A549 (cell line): ENCODE data around the gene SDS. TPM values are rescaled to one million over a fixed set of nuclear protein-coding genes. Genes with fewer than 3 reads are reported as not detected.

Experiments
- ATAC-seq, 2 experiments: fragments of 200-7000 bp in 1 of 2; fragments of >200 bp in 1 of 2; cut with Nextera tagmentation in 1 of 2; cut with Tn5 transposase in 1 of 2; 3 replicates each; pipeline versions ENCODE4 v1.8.0 to v1.9.1; 2018 to 2020; ENCODE audit warnings: mild to moderate bottlenecking in 1 of 2, moderate library complexity in 1 of 2
- CTCF ChIA-PET: fragments of 300-600 bp; sonication (Branson Sonifier 250); formaldehyde crosslinking; extraction: SDS; loops from one replicate; lab custom pipeline; 2021; ENCODE audit warnings: antibody characterized with exemption, inconsistent platforms; lab: Yijun Ruan, JAX
- POLR2A ChIA-PET: fragments of 350-600 bp; formaldehyde crosslinking; extraction: SDS; loops from one replicate; lab custom pipeline; 2021; ENCODE audit warnings: antibody characterized with exemption, inconsistent platforms; lab: Yijun Ruan, JAX
- DNase-seq, 2 experiments: peaks; one replicate each; pipeline versions ENCODE4 v3.0.0 to v3.0.0-alpha.2; 2011 to 2016; ENCODE audit warnings: low read depth in 1 of 2, low spot score in 1 of 2
- FAIRE-seq: peaks from 2 replicates; lab custom pipeline; 2011; peaks lifted over from hg19 to GRCh38; lab: Jason Lieb, UNC
- H3K27ac ChIP-seq, 2 experiments: fragments of >200 bp; sonication (Bioruptor Twin); formaldehyde crosslinking; 3 replicates each; pipeline ENCODE4 v1.5.1; 2016 to 2017
- H3K4me1 ChIP-seq: fragments of >200 bp; sonication (Bioruptor Twin); formaldehyde crosslinking; 3 replicates; pipeline ENCODE4 v1.6.1; 2016
- H3K4me2 ChIP-seq: fragments of >200 bp; sonication (Bioruptor Twin); formaldehyde crosslinking; 3 replicates; pipeline ENCODE4 v1.6.1; 2016
- H3K4me3 ChIP-seq: fragments of >200 bp; sonication (Bioruptor Twin); formaldehyde crosslinking; 3 replicates; pipeline ENCODE4 v1.5.1; 2016
- H3K9me3 ChIP-seq: fragments of >200 bp; sonication (Bioruptor Twin); formaldehyde crosslinking; 3 replicates; pipeline ENCODE4 v1.6.1; 2016
- BHLHE40 ChIP-seq: IDR thresholded peaks from 2 replicates; pipeline ENCODE4 v1.6.1; 2012; ENCODE audit warnings: low read depth, low read length, inconsistent platforms
- CBX2 ChIP-seq: fragments of 200-600 bp; sonication (generic); IDR thresholded peaks from 2 replicates; pipeline ENCODE4 v1.6.1; 2016; ENCODE audit warnings: low read depth, mild to moderate bottlenecking, borderline replicate concordance
- CBX8 ChIP-seq: fragments of 200-600 bp; sonication (generic); IDR thresholded peaks from 2 replicates; pipeline ENCODE4 v1.6.1; 2016
- CHD4 ChIP-seq: fragments of 200-600 bp; sonication (generic); IDR thresholded peaks from 2 replicates; pipeline ENCODE4 v1.6.1; 2016; ENCODE audit warnings: antibody characterized with exemption, mild to moderate bottlenecking, borderline replicate concordance
- EHF ChIP-seq: fragments of 250-450 bp; sonication (Bioruptor Pico); IDR thresholded peaks from 2 replicates; pipeline ENCODE4 v1.5.0; 2020; ENCODE audit warnings: mild to moderate bottlenecking
- FOSL2 ChIP-seq, 2 experiments: fragments of 450-650 bp in 1 of 2; fragments of >200 bp in 1 of 2; sonication (Bioruptor Twin) in 1 of 2; formaldehyde crosslinking; IDR thresholded peaks; 2 replicates each; pipeline versions ENCODE4 v1.5.0 to v1.6.1; 2016 to 2020; ENCODE audit warnings: mild to moderate bottlenecking in 1 of 2, moderate library complexity in 1 of 2
- FOXS1 ChIP-seq: fragments of 250-450 bp; sonication (Bioruptor Pico); IDR thresholded peaks from 2 replicates; pipeline ENCODE4 v1.5.0; 2020; ENCODE audit warnings: mild to moderate bottlenecking, moderate library complexity
- HEYL ChIP-seq: fragments of 250-450 bp; sonication (Bioruptor Pico); IDR thresholded peaks from 2 replicates; pipeline ENCODE4 v1.8.0; 2021; ENCODE audit warnings: mild to moderate bottlenecking, moderate library complexity
- HOXA7 ChIP-seq: fragments of 250-450 bp; sonication (Bioruptor Pico); IDR thresholded peaks from 2 replicates; pipeline ENCODE4 v1.5.0; 2020; ENCODE audit warnings: mild to moderate bottlenecking, moderate library complexity
- HOXB13 ChIP-seq: fragments of 250-450 bp; sonication (Bioruptor Pico); IDR thresholded peaks from 2 replicates; pipeline ENCODE4 v1.5.0; 2020; ENCODE audit warnings: low read depth, mild to moderate bottlenecking, moderate library complexity
- JUN ChIP-seq, 2 experiments: fragments of >200 bp; sonication (Bioruptor Twin); formaldehyde crosslinking; IDR thresholded peaks; 2 replicates in 1 of 2; 3 replicates in 1 of 2; pipeline ENCODE4 v1.6.1; 2016 to 2017
- KDM5A ChIP-seq: fragments of 200-600 bp; sonication (generic); IDR thresholded peaks from 2 replicates; pipeline ENCODE4 v1.6.1; 2016; ENCODE audit warnings: antibody characterized with exemption, mild to moderate bottlenecking
- MAZ ChIP-seq: fragments of 150-350 bp; IDR thresholded peaks from 2 replicates; pipeline ENCODE4 v1.6.1; 2014; ENCODE audit warnings: antibody characterized with exemption, low read depth, low read length, borderline replicate concordance
- NPAS2 ChIP-seq: fragments of 250-450 bp; sonication (Bioruptor Pico); IDR thresholded peaks from 2 replicates; pipeline ENCODE4 v1.8.0; 2022; ENCODE audit warnings: mild to moderate bottlenecking, moderate library complexity, borderline replicate concordance
- PHF8 ChIP-seq: fragments of 200-600 bp; sonication (generic); IDR thresholded peaks from 2 replicates; pipeline ENCODE4 v1.6.1; 2016; ENCODE audit warnings: low read depth, mild to moderate bottlenecking, antibody characterized with exemption, moderate library complexity, borderline replicate concordance
- POLR2AphosphoS2 ChIP-seq: conservative IDR thresholded peaks from 2 replicates; pipeline ENCODE4 v1.6.1; 2012; ENCODE audit warnings: low read length, improper control_type of control experiment, inconsistent platforms
- RAD21 ChIP-seq, 2 experiments: fragments of >200 bp in 1 of 2; sonication (Bioruptor Twin) in 1 of 2; formaldehyde crosslinking in 1 of 2; IDR thresholded peaks in 1 of 2; conservative IDR thresholded peaks in 1 of 2; 2 replicates in 1 of 2; 3 replicates in 1 of 2; pipeline ENCODE4 v1.6.1; 2012 to 2018; ENCODE audit warnings: inconsistent platforms in 1 of 2
- RCOR1 ChIP-seq: fragments of 150-350 bp; IDR thresholded peaks from 2 replicates; pipeline ENCODE4 v1.6.1; 2014; ENCODE audit warnings: antibody characterized with exemption, low read length, low read depth
- RFX5 ChIP-seq: fragments of 450-650 bp; IDR thresholded peaks from 2 replicates; pipeline ENCODE4 v1.7.1; 2014; ENCODE audit warnings: antibody characterized with exemption, mild to moderate bottlenecking, moderate library complexity
- SMC3 ChIP-seq: fragments of >200 bp; sonication (Bioruptor Twin); formaldehyde crosslinking; IDR thresholded peaks from 3 replicates; pipeline ENCODE4 v1.6.1; 2018; ENCODE audit warnings: inconsistent platforms
- USF2 ChIP-seq: fragments of 450-650 bp; IDR thresholded peaks from 2 replicates; pipeline ENCODE4 v1.6.1; 2014; ENCODE audit warnings: antibody characterized with exemption
- ZC3H11A ChIP-seq: fragments of 450-650 bp; IDR thresholded peaks from 2 replicates; pipeline ENCODE4 v1.6.1; 2014; ENCODE audit warnings: antibody characterized with exemption, mild to moderate bottlenecking
- ZNF302 ChIP-seq: fragments of 250-450 bp; sonication (Bioruptor Pico); IDR thresholded peaks from 2 replicates; pipeline ENCODE4 v1.9.0; 2021; ENCODE audit warnings: inconsistent platforms, mild to moderate bottlenecking, moderate library complexity
- WGBS: methylation state at CpG from one replicate; pipeline ENCODE4 v1.1.6; 2017; ENCODE audit errors: missing lambda C conversion rate; 5-methylcytosine and 5-hydroxymethylcytosine counted together
- polyA plus RNA-seq, 4 experiments: library from polyadenylated mRNA; depleted of rRNA in 3 of 4; stranded (reverse); fragments of >200 nt; fragmentation: RNase III in 1 of 4; extraction: RNeasy Plus Mini Kit Qiagen cat#74134 plus additional on column Dnase treatment in 1 of 4; gene quantifications; 2 replicates in 3 of 4; 3 replicates in 1 of 4; pipeline ENCODE4 v1.2.3, GENCODE V29; 2011 to 2017
- TF ChIP-seq, protein P1 (sequence below): fragments of >200 bp; sonication (Bioruptor Twin); formaldehyde crosslinking; IDR thresholded peaks from 3 replicates; pipeline ENCODE4 v1.6.1; 2016
- TF ChIP-seq, protein P2 (sequence below): IDR thresholded peaks from 2 replicates; pipeline ENCODE4 v1.6.1; 2012
- TF ChIP-seq, protein P3 (sequence below): fragments of 150-350 bp; IDR thresholded peaks from 2 replicates; pipeline ENCODE4 v1.6.1; 2014; ENCODE audit warnings: low read depth, mild to moderate bottlenecking, low read length
- TF ChIP-seq, protein P4 (sequence below): fragments of 250-450 bp; sonication (Bioruptor Pico); IDR thresholded peaks from 2 replicates; pipeline ENCODE4 v1.5.0; 2020; ENCODE audit warnings: low read depth, mild to moderate bottlenecking, moderate library complexity

Gene SDS
- polyA plus RNA-seq, 2 of the 4 experiments (the other 2 are of a cell fraction): 3.9 to 7.3 TPM

DNA sequence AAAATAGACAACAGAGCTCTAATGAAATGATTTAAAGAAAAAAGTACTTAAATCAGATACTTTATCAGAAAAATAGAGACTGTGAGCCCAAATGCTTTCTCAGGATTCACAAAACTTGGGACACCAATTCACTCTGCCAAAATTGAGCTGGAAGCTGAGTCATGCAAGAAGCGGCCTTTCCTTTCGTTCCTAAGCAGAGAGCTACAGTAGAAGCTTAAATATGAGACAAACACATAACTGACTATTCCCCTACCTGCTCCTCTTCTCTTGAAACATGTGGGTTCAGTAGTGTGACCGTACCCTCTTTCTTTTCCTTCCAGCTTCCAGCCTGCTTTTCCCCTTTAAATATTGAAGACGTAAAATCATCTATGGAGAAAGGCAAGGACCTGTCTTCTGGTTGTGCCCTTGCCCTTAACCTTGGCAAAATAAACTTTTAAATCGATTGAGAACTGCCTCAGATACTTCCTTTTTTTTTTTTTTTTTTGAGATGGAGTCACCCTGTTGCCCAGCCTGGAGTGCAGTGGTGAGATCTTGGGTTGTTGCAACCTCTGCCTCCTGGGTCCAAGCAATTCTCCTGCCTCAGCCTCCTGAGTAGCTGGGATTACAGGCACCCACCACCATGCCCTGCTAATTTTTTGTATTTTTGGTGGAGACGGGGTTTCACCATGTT, 4.4 kb upstream of the SDS start:
- Histone ChIP-seq H3K4me3 (no peak overlapping the region), H3K27ac (peak overlapping the region; percentile 11 to 74; a peak in 3 of 6 replicates), H3K4me1 (peaks cover 12% of the 10 kb centered on the region), H3K9me3 (no peaks in the 10 kb centered on the region), H3K4me2 (no peak overlapping the region; the same call in 2 of the 3 replicates)
- TF ChIP-seq RAD21 (conservative IDR thresholded peaks at IDR 0.05 in 1 of 2, IDR thresholded peaks at IDR 0.05 in 1 of 2): no peak
- no peak for TF ChIP-seq MAZ
- TF ChIP-seq CHD4: no peak
- TF ChIP-seq, protein P1, sequence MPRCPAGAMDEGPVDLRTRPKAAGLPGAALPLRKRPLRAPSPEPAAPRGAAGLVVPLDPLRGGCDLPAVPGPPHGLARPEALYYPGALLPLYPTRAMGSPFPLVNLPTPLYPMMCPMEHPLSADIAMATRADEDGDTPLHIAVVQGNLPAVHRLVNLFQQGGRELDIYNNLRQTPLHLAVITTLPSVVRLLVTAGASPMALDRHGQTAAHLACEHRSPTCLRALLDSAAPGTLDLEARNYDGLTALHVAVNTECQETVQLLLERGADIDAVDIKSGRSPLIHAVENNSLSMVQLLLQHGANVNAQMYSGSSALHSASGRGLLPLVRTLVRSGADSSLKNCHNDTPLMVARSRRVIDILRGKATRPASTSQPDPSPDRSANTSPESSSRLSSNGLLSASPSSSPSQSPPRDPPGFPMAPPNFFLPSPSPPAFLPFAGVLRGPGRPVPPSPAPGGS: no peak
- no peak for TF ChIP-seq SMC3
- TF ChIP-seq CBX2: no peak
- TF ChIP-seq HEYL (CRISPR knock-in tag): no peak
- no peak for TF ChIP-seq ZNF302 (CRISPR knock-in tag)
- no peak for TF ChIP-seq JUN (IDR thresholded peaks at IDR 0.05)
- TF ChIP-seq CBX8: no peak
- TF ChIP-seq HOXB13 (CRISPR knock-in tag): no peak
- no peak for TF ChIP-seq HOXA7 (CRISPR knock-in tag)
- TF ChIP-seq, protein P2, sequence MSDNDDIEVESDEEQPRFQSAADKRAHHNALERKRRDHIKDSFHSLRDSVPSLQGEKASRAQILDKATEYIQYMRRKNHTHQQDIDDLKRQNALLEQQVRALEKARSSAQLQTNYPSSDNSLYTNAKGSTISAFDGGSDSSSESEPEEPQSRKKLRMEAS: no peak
- TF ChIP-seq USF2: no peak
- 70% methylated on average over 6 of the region's 6 CpGs for WGBS
- POLR2A ChIA-PET: no interaction called here
- ATAC-seq (no peak), FAIRE-seq (no peak), DNase-seq (no peak)
- CTCF ChIA-PET: interaction anchor here (0.7 to 2.6 kb wide), 5 partner anchors 10 to 211 kb away, joined by 3 to 11 read pairs (median 6); no protein-coding TSS in a partner anchor

DNA sequence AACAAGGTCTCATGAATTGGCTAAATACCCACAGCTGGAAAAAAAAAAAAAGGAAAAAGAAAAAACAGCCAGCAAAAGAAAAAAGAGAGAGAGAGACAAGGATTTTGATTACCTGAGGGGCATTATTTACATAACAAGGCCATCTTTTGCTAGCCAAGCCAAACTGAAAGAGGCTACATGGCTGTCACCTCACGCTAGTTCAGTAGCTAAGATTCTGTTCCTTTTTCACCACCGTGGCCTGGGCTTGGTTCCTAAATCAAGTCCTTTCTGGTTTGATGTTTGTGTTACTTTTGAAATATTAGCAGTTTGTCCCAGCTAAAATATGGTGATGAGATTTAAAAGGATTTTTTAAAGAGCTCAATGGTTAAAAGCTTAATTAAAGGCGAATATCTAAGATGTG, 2.0 kb upstream of the SDS start:
- no peak for TF ChIP-seq RFX5
- no peak for TF ChIP-seq FOXS1
- TF ChIP-seq POLR2AphosphoS2: no peak
- no peak for TF ChIP-seq NPAS2 (CRISPR knock-in tag)
- no peak for TF ChIP-seq ZC3H11A
- TF ChIP-seq FOSL2 (IDR thresholded peaks at IDR 0.05): no peak
- TF ChIP-seq FOSL2 (CRISPR knock-in tag; IDR thresholded peaks at IDR 0.05): no peak
- TF ChIP-seq RCOR1: no peak
- no peak for TF ChIP-seq PHF8
- TF ChIP-seq JUN (IDR thresholded peaks at IDR 0.05): no peak
- TF ChIP-seq KDM5A: no peak
- no peak for TF ChIP-seq EHF
- TF ChIP-seq, protein P3, sequence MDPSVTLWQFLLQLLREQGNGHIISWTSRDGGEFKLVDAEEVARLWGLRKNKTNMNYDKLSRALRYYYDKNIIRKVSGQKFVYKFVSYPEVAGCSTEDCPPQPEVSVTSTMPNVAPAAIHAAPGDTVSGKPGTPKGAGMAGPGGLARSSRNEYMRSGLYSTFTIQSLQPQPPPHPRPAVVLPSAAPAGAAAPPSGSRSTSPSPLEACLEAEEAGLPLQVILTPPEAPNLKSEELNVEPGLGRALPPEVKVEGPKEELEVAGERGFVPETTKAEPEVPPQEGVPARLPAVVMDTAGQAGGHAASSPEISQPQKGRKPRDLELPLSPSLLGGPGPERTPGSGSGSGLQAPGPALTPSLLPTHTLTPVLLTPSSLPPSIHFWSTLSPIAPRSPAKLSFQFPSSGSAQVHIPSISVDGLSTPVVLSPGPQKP: no peak
- TF ChIP-seq, protein P4, sequence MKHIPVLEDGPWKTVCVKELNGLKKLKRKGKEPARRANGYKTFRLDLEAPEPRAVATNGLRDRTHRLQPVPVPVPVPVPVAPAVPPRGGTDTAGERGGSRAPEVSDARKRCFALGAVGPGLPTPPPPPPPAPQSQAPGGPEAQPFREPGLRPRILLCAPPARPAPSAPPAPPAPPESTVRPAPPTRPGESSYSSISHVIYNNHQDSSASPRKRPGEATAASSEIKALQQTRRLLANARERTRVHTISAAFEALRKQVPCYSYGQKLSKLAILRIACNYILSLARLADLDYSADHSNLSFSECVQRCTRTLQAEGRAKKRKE (CRISPR knock-in tag): no peak
- TF ChIP-seq BHLHE40: no peak
- no peak for TF ChIP-seq MAZ
- CTCF ChIA-PET: interaction anchor here (1.2 to 4.6 kb wide), 3 partner anchors 12 to 19 kb away, joined by 4 to 16 read pairs (median 11); no protein-coding TSS in a partner anchor
- no peak overlapping the region for H3K27ac ChIP-seq
- H3K4me3 ChIP-seq: no peak overlapping the region
- no peak for FAIRE-seq
- H3K4me2 ChIP-seq: no peak overlapping the region
- ATAC-seq: no peak
- no peaks in the 10 kb centered on the region for H3K9me3 ChIP-seq
- H3K4me1 ChIP-seq: peaks cover 11% of the 10 kb centered on the region; the same call in 2 of the 3 replicates
- WGBS: 89% methylated on average over 3 of the region's 3 CpGs
- no peak for DNase-seq
- POLR2A ChIA-PET: no interaction called here
